Subcutaneous adipose tissue (tissue), 4 donors: ENCODE measurements around the gene APPL1. TPM values are rescaled to one million over a fixed set of nuclear protein-coding genes. Genes with fewer than 3 reads are reported as not detected.

Source experiments
- total RNA-seq, 4 donors: library from RNA; depleted of rRNA; stranded (reverse); fragments of >200 nt; gene quantifications; one replicate each; pipeline ENCODE4 v1.1.0, GENCODE V29; 2016
- TF ChIP-seq, protein P1 (sequence below): fragments of 450-650 bp; IDR thresholded peaks from one replicate; pipeline ENCODE4 v1.5.1; 2016; ENCODE audit warnings: low read depth, mild to moderate bottlenecking, control low read depth, antibody characterized with exemption, moderate library complexity

The APPL1 gene
- total RNA-seq, 4 donors from 2014 or later = 35.2 to 50.5 (median 47.5) TPM

DNA sequence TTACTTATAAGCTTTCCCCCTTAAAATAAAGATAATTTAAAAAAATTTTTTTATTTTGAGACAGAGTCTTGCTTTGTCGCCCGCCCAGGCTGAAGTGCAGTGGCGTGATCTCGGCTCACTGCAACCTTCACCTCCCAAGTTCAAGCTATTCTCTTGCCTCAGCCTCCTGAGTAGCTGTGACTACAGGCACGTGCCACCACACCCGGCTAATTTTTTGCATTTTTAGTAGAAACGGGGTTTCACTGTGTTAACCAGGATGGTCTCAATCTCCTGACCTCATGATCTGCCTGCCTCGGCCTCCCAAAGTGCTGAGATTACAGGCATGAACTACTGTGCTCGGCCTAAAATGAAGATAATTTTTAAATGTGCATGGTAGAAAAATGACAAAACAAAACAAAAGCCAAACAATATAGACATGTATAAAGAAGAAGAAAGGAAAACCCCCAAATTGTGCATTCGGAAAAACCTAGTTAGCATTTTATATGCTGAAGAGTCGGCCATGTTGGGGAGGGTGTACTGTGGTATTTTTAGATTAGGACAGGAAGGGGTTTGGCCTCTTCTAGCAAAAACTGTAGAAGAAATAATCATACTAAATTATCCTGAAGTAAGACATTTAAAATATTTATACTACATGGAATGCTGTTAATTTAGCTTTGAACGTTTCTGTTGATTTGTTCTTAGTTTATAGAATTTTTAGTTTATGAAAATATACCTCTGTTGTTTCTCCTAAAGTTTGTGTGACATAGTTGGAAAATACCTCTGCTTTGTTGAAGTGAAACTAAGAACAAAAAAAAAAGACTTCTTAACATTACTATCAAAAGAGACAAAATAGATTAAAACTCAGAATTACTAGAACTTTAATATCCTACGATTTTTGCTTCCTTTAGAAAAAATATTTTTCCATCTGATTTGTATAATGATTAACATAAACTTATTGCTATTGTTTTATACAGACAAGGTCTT is 7.4 kb downstream of the APPL1 start:
- TF ChIP-seq, protein P1, sequence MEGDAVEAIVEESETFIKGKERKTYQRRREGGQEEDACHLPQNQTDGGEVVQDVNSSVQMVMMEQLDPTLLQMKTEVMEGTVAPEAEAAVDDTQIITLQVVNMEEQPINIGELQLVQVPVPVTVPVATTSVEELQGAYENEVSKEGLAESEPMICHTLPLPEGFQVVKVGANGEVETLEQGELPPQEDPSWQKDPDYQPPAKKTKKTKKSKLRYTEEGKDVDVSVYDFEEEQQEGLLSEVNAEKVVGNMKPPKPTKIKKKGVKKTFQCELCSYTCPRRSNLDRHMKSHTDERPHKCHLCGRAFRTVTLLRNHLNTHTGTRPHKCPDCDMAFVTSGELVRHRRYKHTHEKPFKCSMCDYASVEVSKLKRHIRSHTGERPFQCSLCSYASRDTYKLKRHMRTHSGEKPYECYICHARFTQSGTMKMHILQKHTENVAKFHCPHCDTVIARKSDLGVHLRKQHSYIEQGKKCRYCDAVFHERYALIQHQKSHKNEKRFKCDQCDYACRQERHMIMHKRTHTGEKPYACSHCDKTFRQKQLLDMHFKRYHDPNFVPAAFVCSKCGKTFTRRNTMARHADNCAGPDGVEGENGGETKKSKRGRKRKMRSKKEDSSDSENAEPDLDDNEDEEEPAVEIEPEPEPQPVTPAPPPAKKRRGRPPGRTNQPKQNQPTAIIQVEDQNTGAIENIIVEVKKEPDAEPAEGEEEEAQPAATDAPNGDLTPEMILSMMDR = no peak

DNA sequence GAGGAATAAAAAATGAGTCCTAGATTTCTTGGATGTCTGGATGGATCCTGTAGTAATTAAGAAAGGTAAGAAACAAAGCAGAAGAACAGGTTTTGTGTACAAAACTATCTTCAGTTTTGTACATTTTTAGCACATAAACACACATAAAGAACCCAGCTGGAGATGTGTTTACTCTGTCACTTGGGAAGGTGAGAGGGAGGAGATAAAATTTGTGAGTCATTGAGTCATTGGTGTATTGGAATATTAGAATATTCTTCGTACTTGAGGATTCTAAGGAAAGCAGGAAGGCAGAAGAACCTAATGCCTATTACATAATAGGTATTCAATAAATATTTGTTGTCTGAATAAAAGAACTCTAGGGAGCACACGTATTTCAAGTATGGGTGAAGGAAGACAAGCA is 17.4 kb downstream of the APPL1 start:
- TF ChIP-seq, protein P1 = no peak

DNA sequence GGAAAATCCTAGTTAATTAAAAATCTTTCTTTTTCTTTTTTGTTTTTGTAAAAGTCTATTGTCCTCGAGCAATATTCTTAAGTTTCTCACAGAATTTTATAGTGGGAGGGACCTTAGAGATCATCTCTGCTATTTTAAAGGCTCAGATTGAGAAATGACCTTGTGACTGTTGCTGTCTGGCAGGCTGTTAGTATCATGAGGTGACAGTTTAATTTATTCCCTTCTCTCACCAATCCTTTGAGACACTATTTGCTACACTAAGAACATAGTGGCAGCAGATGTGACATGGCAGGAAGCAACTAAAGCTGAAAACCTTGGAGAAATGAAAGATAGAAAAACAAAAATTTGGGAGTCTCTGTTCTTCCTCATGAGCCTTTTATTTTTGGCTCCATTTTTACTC is 24.9 kb downstream of the APPL1 start:
- TF ChIP-seq, protein P1 = no peak

DNA sequence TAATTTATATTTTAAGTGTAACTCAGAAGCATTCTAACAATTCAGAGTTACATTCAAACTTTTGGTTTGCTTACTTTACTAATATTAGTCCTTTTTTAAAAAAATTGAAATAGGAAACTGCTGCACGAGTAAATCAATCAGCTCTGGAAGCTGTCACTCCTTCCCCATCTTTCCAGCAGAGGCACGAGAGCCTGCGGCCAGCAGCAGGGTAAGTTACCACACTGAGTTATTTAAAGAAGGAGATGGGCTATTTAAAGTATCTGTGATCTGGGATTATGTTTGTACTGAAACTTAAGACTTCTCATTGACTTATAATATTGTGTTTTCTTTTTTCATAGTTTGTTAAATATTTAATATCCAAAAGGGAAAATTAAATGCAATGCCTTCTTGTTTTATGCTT is 29.3 kb downstream of the APPL1 start:
- TF ChIP-seq, protein P1 = no peak

DNA sequence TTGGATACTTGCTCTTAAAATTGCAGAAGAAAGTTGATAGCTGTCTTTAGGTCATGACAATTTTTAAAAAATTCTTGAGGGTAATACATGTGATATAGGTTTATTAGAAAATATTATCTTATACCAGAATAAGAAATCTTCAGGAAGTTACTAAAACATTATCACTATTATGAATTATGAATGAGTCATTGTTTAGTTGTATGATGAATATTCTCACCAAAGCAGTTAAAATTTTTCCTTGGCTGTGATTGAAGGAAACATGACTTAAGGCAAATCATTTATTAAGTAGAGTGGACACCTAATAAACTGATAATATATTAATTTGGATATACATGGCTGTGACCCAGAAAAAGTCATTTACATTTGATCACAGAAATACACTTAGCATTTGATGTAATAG is 30.1 kb downstream of the APPL1 start:
- TF ChIP-seq, protein P1 = no peak

DNA sequence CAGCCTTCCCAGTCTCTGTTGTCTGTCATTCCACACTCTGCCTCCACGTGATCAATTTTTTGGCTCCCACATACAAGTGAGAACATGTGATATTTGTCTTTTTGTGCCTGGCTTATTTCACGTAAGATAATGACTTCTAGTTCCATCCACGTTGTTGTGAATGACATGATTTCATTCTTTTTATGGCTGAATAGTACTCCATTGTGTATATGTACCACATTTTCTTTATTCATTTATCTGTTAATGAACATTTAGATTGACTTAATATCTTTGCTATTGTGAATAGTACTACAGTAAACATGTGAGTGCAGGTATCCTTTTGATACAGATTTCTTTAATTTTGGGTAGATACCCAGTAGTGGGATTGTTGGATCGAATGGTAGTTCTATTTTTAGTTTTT is 33.6 kb downstream of the APPL1 start:
- TF ChIP-seq, protein P1 = no peak

DNA sequence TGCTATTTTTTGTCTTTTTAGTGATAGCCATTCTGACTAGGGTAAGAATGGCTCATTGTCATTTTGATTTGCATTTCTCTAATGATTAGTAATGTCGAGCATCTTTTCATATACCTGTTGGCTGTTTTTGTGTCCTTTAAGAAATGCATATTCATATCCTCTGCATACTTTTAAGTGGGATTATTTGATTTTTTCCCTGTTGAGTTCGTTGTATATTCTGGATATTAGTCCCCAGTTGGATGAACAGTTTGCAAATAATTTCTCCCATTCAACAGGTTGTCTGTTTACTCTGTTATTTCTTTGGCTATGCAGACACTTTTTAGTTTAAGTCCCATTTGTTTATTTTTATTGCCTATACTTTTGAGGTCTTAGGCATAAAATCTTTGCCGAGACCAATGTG is 34.4 kb downstream of the APPL1 start:
- TF ChIP-seq, protein P1 = no peak
